Gastroesophageal sphincter (tissue), 4 donors: Measurements from ENCODE around the gene ACP7. TPM values are rescaled to one million over a fixed set of nuclear protein-coding genes. Genes with fewer than 3 reads are reported as not detected.

Experiments
- ATAC-seq: fragments of 150-250 bp; one replicate; pipeline ENCODE4 v1.9.1; 2016; ENCODE audit warnings: mild to moderate bottlenecking, moderate library complexity
- H3K27ac ChIP-seq, 4 donors: fragments of 200-600 bp; sonication (generic) in 3 of 4; 1 replicate in 3 of 4; 2 replicates in 1 of 4; pipeline ENCODE4 v1.5.1; 2016 to 2019
- H3K27me3 ChIP-seq: fragments of 200-600 bp; sonication (generic); one replicate; pipeline ENCODE4 v1.5.1; 2019
- H3K36me3 ChIP-seq, 2 donors: fragments of 200-600 bp; sonication (generic); one replicate each; pipeline ENCODE4 v1.5.1; 2019; ENCODE audit warnings: control low read depth in 1 of 2
- H3K4me1 ChIP-seq, 3 donors: fragments of 200-600 bp; sonication (generic); 1 replicate in 2 of 3; 2 replicates in 1 of 3; pipeline ENCODE4 v1.5.1; 2016 to 2019; ENCODE audit warnings: control low read depth in 2 of 3
- H3K4me3 ChIP-seq, 2 donors: fragments of 200-600 bp; sonication (generic); one replicate each; pipeline ENCODE4 v1.5.1; 2019; ENCODE audit warnings: mild to moderate bottlenecking in 1 of 2, moderate library complexity in 1 of 2
- H3K9me3 ChIP-seq, 3 donors: fragments of 200-600 bp; sonication (generic); one replicate each; pipeline ENCODE4 v1.5.1; 2017 to 2019; ENCODE audit warnings: control low read depth in 2 of 3
- EP300 ChIP-seq: sonication (generic); formaldehyde crosslinking; IDR thresholded peaks from one replicate; pipeline ENCODE4 v1.6.1; 2017; ENCODE audit warnings: antibody characterized with exemption, mild to moderate bottlenecking
- POLR2A ChIP-seq, 2 donors: fragments of 450-650 bp; IDR thresholded peaks; one replicate each; pipeline ENCODE4 v1.6.1; 2017; ENCODE audit warnings: antibody characterized with exemption in 2 of 2, mild to moderate bottlenecking in 2 of 2, moderate library complexity in 1 of 2
- POLR2AphosphoS5 ChIP-seq: sonication (generic); formaldehyde crosslinking; IDR thresholded peaks from one replicate; pipeline ENCODE4 v1.6.1; 2017; ENCODE audit warnings: antibody characterized with exemption
- whole genome bisulfite sequencing, 2 donors: methylation state at CpG; one replicate each; pipeline ENCODE4 v1.1.5; 2018; ENCODE audit warnings: low coverage in 1 of 2; 5-methylcytosine and 5-hydroxymethylcytosine counted together
- total RNA-seq, 4 donors: library from RNA; depleted of rRNA; stranded (reverse); fragments of >200 nt; gene quantifications; one replicate each; pipeline ENCODE4 v1.1.0, GENCODE V29; 2016
- TF ChIP-seq, protein P1 (sequence below), 4 experiments: fragments of 200-600 bp in 2 of 4; fragments of 450-650 bp in 2 of 4; sonication (generic) in 1 of 4; IDR thresholded peaks; one replicate each; pipeline ENCODE4 v1.5.1; 2017 to 2019; ENCODE audit warnings: antibody characterized with exemption in 4 of 4, mild to moderate bottlenecking in 2 of 4, moderate library complexity in 2 of 4

Gene ACP7
- total RNA-seq, 4 donors from 2014 or later, result 0.08 TPM; not detected in 3

DNA sequence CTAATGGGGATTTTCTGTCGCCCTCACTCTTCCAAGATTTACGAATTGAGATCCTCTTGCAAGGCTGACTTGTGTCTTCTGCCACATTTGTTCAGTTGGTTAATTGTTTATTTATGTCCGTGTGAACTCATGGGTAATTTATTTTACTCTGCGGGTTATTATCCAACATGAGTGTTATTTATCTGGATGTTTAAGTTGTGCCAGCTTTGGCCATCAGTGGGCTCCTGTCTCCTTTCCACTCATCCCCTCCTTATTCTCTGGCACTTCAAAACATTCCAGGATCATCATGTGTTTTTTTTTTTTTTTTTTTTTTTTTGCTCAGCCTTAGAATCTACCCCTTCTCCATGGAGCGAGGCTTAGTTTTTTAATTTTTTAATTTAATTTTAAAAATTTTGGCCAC lies 19.0 kb downstream of the ACP7 start:
- peaks cover 61% of the 10 kb centered on the region for H3K27me3 ChIP-seq
- H3K4me1 ChIP-seq, result no peaks in the 10 kb centered on the region
- no peak overlapping the region for H3K4me3 ChIP-seq
- no peaks in the 10 kb centered on the region for H3K36me3 ChIP-seq
- TF ChIP-seq, protein P1, sequence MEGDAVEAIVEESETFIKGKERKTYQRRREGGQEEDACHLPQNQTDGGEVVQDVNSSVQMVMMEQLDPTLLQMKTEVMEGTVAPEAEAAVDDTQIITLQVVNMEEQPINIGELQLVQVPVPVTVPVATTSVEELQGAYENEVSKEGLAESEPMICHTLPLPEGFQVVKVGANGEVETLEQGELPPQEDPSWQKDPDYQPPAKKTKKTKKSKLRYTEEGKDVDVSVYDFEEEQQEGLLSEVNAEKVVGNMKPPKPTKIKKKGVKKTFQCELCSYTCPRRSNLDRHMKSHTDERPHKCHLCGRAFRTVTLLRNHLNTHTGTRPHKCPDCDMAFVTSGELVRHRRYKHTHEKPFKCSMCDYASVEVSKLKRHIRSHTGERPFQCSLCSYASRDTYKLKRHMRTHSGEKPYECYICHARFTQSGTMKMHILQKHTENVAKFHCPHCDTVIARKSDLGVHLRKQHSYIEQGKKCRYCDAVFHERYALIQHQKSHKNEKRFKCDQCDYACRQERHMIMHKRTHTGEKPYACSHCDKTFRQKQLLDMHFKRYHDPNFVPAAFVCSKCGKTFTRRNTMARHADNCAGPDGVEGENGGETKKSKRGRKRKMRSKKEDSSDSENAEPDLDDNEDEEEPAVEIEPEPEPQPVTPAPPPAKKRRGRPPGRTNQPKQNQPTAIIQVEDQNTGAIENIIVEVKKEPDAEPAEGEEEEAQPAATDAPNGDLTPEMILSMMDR (IDR thresholded peaks at IDR 0.05), result no peak
- no peak for TF ChIP-seq EP300
- no peak for TF ChIP-seq POLR2AphosphoS5
- TF ChIP-seq POLR2A (IDR thresholded peaks at IDR 0.05), result no peak
- no peak for ATAC-seq
- WGBS, 2 donors, result 45 to 48% methylated on average over 5 of the region's 5 CpGs
- H3K9me3 ChIP-seq, result no peaks in the 10 kb centered on the region
- H3K27ac ChIP-seq, result no peak overlapping the region

DNA sequence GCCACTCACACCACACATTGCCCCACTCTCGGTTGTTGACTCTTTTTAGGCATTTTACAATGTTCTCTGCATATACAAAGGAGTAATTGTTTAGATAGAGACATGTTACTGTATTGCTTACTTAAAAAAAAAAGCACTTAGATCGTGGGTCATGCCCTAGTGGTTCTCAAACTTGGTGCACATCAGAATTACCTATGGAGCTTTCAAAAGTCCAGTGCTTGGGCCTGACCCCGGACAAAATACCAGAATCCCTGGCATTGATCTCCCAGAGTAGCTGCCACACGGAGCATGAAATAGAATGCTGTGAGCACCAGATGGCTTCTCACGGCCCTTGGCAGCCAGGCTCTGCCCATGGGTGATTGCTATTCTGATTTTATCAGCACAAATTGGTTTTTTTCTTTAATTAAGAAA lies 20.0 kb downstream of the ACP7 start:
- 51 to 62% methylated on average over 3 to 4 of the region's 5 CpGs for WGBS, 2 donors
- no peaks in the 10 kb centered on the region for H3K9me3 ChIP-seq
- no peak for ATAC-seq
- H3K4me1 ChIP-seq, result no peaks in the 10 kb centered on the region
- TF ChIP-seq POLR2AphosphoS5 (no peak), EP300 (no peak), POLR2A (IDR thresholded peaks at IDR 0.05) (no peak)
- TF ChIP-seq, protein P1 (IDR thresholded peaks at IDR 0.05), result no peak
- no peaks in the 10 kb centered on the region for H3K36me3 ChIP-seq
- no peak overlapping the region for H3K27ac ChIP-seq
- peaks cover 61% of the 10 kb centered on the region for H3K27me3 ChIP-seq
- H3K4me3 ChIP-seq, result no peak overlapping the region

DNA sequence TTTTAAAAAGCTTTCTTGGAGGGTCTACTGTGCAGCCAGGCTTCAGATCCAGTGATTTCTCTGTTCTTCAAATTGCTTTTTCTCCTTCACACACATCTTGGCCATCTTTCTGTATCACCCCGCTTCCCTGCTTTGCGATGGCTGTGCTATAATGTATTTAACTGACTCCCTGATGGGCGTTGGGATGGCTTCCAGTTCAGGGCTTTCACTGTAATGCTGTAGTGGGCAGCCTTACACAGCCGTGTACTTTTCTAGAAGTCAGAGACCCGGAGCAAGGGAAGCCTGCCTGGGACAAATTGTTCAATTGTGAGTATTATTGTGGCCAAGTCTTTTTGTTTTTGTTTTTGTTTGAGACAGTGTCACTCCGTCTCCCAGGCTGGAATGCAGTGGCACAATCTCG lies 22.0 kb downstream of the ACP7 start:
- no peak for ATAC-seq
- TF ChIP-seq EP300 (no peak), POLR2AphosphoS5 (no peak), POLR2A (IDR thresholded peaks at IDR 0.05) (no peak)
- TF ChIP-seq, protein P1 (IDR thresholded peaks at IDR 0.05), result no peak
- H3K27me3 ChIP-seq, result peaks cover 61% of the 10 kb centered on the region
- no peak overlapping the region for H3K4me3 ChIP-seq
- H3K9me3 ChIP-seq, result no peaks in the 10 kb centered on the region
- WGBS, 2 donors, result 57 to 58% methylated on average over 3 to 7 of the region's 7 CpGs
- no peak overlapping the region for H3K27ac ChIP-seq
- no peaks in the 10 kb centered on the region for H3K36me3 ChIP-seq
- H3K4me1 ChIP-seq, result no peaks in the 10 kb centered on the region

DNA sequence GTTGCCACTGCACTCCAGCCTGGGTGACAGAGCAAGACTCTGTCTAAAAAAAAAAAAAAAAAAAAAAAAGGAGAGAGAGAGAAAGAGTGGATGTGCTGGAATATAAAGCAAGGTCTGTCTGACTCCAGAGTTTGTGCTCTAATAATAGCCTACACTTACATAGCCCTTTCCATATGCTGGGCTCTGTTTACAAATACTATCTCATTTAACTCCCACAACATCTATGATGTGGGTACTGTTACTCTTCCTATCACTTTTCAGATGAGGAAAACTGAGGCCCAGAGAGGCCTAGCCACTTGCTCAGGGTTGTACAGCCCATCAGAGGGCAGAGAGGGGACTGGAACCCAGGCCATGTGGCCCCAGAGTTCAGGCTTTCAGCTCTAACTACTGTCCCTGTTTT lies 25.5 kb downstream of the ACP7 start:
- TF ChIP-seq, protein P1 (IDR thresholded peaks at IDR 0.05), result no peak
- TF ChIP-seq EP300 (no peak), POLR2AphosphoS5 (no peak), POLR2A (IDR thresholded peaks at IDR 0.05) (no peak)
- H3K9me3 ChIP-seq, result no peaks in the 10 kb centered on the region
- H3K4me1 ChIP-seq, result no peaks in the 10 kb centered on the region
- no peak overlapping the region for H3K4me3 ChIP-seq
- peaks cover 81% of the 10 kb centered on the region for H3K27me3 ChIP-seq
- H3K36me3 ChIP-seq, result no peaks in the 10 kb centered on the region
- no peak for ATAC-seq
- no peak overlapping the region for H3K27ac ChIP-seq

DNA sequence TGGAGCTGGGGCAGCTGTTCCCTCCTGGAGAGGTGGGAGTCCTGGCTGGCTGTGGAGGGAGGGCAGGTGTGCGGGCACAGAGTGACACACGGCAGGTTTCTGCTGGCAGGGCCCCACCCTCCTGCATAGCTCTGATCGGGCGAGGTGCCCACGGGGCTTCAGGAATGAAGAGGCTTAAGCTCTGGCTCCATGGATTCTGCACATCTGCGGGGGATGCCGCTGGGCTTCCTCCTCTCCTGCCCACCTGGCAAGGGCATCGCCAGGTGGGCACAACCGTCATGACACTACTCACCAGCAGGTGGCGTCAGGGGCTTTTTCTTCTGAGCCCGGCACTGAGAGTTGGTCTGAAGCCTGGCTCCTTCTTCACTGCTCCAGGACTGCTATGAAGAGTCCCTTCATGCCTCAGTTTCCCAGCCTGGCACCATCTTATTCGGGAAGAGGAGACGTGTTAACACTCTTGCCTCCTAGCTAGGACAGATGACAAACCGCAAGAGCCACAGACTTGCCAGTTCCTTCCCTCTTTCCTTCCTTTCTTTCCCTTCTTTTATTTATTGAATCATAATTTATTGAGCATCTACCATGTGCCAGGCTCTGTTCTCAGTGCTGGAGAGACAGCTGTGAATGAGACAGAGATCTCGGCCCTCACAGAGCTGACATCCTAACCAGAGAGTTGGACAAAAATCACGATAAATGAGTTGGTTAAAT lies 26.2 kb downstream of the ACP7 start:
- Histone ChIP-seq H3K27me3 (peaks cover 77% of the 10 kb centered on the region), H3K4me3 (no peak overlapping the region), H3K27ac (no peak overlapping the region), H3K36me3 (no peaks in the 10 kb centered on the region), H3K4me1 (no peaks in the 10 kb centered on the region), H3K9me3 (no peaks in the 10 kb centered on the region)
- TF ChIP-seq POLR2A (IDR thresholded peaks at IDR 0.05), result no peak
- TF ChIP-seq, protein P1 (IDR thresholded peaks at IDR 0.05), result peak in 3 of 4 experiments; percentile 63 to 76 (median 68)
- ATAC-seq, result peak; percentile 50
- WGBS, 2 donors, result 23 to 50% methylated on average over 4 to 5 of the region's 16 CpGs
